NB4 (cell line): ENCODE data around the gene FOXP1.

Experiments used
- CTCF ChIP-seq: IDR thresholded peaks from one replicate; pipeline ENCODE4 v1.5.1; 2012; ENCODE audit warnings: low read depth, low read length
- POLR2A ChIP-seq: IDR thresholded peaks from 2 replicates; pipeline ENCODE4 v1.6.1; 2011; ENCODE audit warnings: mild to moderate bottlenecking; ENCODE audit not compliant: insufficient read length; ENCODE audit errors: extremely low read depth

- TF ChIP-seq CTCF, result no peak
- TF ChIP-seq POLR2A, result no peak
Measured at GRCh38 chr3:71351403-71352149, 232.0 kb downstream of the FOXP1 start.
